GM19023 (cell line): ENCODE data around the gene STON1.
"Not testable (repeated sequence)": the region's sequence is repeated elsewhere in the genome, so short reads cannot be mapped to it uniquely, and the experiment has no call there.

Experiments
- ATAC-seq: cut with Tn5 transposase; IDR thresholded peaks from one replicate; pipeline ENCODE4 v1.9.1; 2021; ENCODE audit warnings: mild to moderate bottlenecking, moderate library complexity; ENCODE audit not compliant: unreplicated experiment

The STON1 gene

GRCh38 chr2:48568547-48568946 is 38.6 kb downstream of the STON1 start:
- no peak for ATAC-seq

- no peak for ATAC-seq
Measured at GRCh38 chr2:48569433-48569832, 39.5 kb downstream of the STON1 start.

- no peak for ATAC-seq
Measured at GRCh38 chr2:48572816-48573215, 42.9 kb downstream of the STON1 start.

GRCh38 chr2:48574353-48575287 is 44.7 kb downstream of the STON1 start:
- no peak for ATAC-seq

- ATAC-seq = no peak
Measured at GRCh38 chr2:48578313-48578712, 48.4 kb downstream of the STON1 start.

GRCh38 chr2:48583961-48584360 is 54.0 kb downstream of the STON1 start:
- no peak for ATAC-seq

GRCh38 chr2:48584551-48584950 is 54.6 kb downstream of the STON1 start:
- ATAC-seq = no peak

- no peak for ATAC-seq
Measured at GRCh38 chr2:48586433-48586832, 56.5 kb downstream of the STON1 start.

- ATAC-seq = no peak
Measured at GRCh38 chr2:48587560-48587959, 57.6 kb downstream of the STON1 start.

GRCh38 chr2:48587961-48588360 is 58.0 kb downstream of the STON1 start:
- ATAC-seq = no peak

GRCh38 chr2:48588745-48589144 is 58.8 kb downstream of the STON1 start:
- ATAC-seq = no peak

GRCh38 chr2:48589170-48589767 is 59.3 kb downstream of the STON1 start:
- ATAC-seq = no peak

- no peak for ATAC-seq
Measured at GRCh38 chr2:48590017-48590416, 60.1 kb downstream of the STON1 start.

- no peak for ATAC-seq
Measured at GRCh38 chr2:48592067-48592466, 62.1 kb downstream of the STON1 start.

GRCh38 chr2:48596751-48597150 is 66.8 kb downstream of the STON1 start:
- not testable (repeated sequence) for ATAC-seq

GRCh38 chr2:48597492-48597891 is 67.5 kb downstream of the STON1 start:
- no peak for ATAC-seq

- no peak for ATAC-seq
Measured at GRCh38 chr2:48600204-48600813, 70.4 kb downstream of the STON1 start.

- ATAC-seq = no peak
Measured at GRCh38 chr2:48600917-48601316, 71.0 kb downstream of the STON1 start.

GRCh38 chr2:48601349-48601748 is 71.4 kb downstream of the STON1 start:
- ATAC-seq = no peak

- no peak for ATAC-seq
Measured at GRCh38 chr2:48605482-48606175, 75.7 kb downstream of the STON1 start.

GRCh38 chr2:48607307-48608014 is 77.5 kb downstream of the STON1 start:
- ATAC-seq = no peak
